H1 (cell line): ENCODE measurements around the gene PTPRD. TPM values are rescaled to one million over a fixed set of nuclear protein-coding genes. Genes with fewer than 3 reads are reported as not detected.

Experiments
- CTCF ChIA-PET: fragments of 300-600 bp; sonication (Branson Sonifier 250); formaldehyde crosslinking; loops from one replicate; lab custom pipeline; 2021; ENCODE audit not compliant: partially characterized antibody; lab: Charles Lee
- POLR2A ChIA-PET: fragments of 300-600 bp; sonication (Branson Sonifier 250); formaldehyde crosslinking; loops from one replicate; lab custom pipeline; 2021; ENCODE audit warnings: inconsistent platforms; ENCODE audit not compliant: partially characterized antibody; lab: Charles Lee
- DNase-seq, 2 experiments: peaks; one replicate each; pipeline versions ENCODE4 v3.0.0 to v3.0.0-alpha.2; 2010 to 2022; ENCODE audit warnings: low spot score in 2 of 2, low read depth in 1 of 2, mixed read lengths in 1 of 2
- FAIRE-seq: peaks from 2 replicates; lab custom pipeline; 2011; peaks lifted over from hg19 to GRCh38; lab: Jason Lieb, UNC
- H2AFZ ChIP-seq: 2 replicates; pipeline ENCODE4 v1.8.1; 2012; ENCODE audit warnings: low read length, inconsistent platforms
- H2AK5ac ChIP-seq: 2 replicates; pipeline ENCODE4 v1.6.1; 2013; ENCODE audit warnings: low read depth, low read length
- H2BK120ac ChIP-seq: replicated peaks from 2 replicates; pipeline ENCODE3; 2013; ENCODE audit warnings: low read depth, low read length, inconsistent platforms
- H2BK12ac ChIP-seq: 2 replicates; pipeline ENCODE4 v1.6.1; 2013; ENCODE audit warnings: low read depth, low read length
- H2BK15ac ChIP-seq: 2 replicates; pipeline ENCODE4 v1.6.1; 2013; ENCODE audit warnings: low read length
- H2BK20ac ChIP-seq: 2 replicates; pipeline ENCODE4 v1.6.1; 2013; ENCODE audit warnings: low read length
- H2BK5ac ChIP-seq: 2 replicates; pipeline ENCODE4 v1.6.1; 2013; ENCODE audit warnings: low read depth, low read length
- H3K14ac ChIP-seq: 2 replicates; pipeline ENCODE4 v1.6.1; 2013; ENCODE audit warnings: inconsistent platforms; ENCODE audit not compliant: insufficient read length
- H3K18ac ChIP-seq: 2 replicates; pipeline ENCODE4 v1.6.1; 2013; ENCODE audit warnings: low read length; ENCODE audit errors: extremely low read depth
- H3K23ac ChIP-seq: 2 replicates; pipeline ENCODE4 v1.6.1; 2013; ENCODE audit warnings: inconsistent platforms; ENCODE audit not compliant: insufficient read length
- H3K23me2 ChIP-seq: 2 replicates; pipeline ENCODE4 v1.6.1; 2013; ENCODE audit warnings: low read depth, low read length
- H3K27ac ChIP-seq: 2 replicates; pipeline ENCODE4 v1.6.1; 2011; ENCODE audit warnings: low read depth, low read length, inconsistent platforms
- H3K27me3 ChIP-seq, 4 experiments: replicated peaks in 1 of 4; 1 replicate in 1 of 4; 2 replicates in 3 of 4; pipeline versions ENCODE4 v1.6.1 to v1.8.1; 2011 to 2013; ENCODE audit warnings: low read length in 3 of 4, mild to moderate bottlenecking in 3 of 4, inconsistent platforms in 2 of 4, mixed read lengths in 2 of 4, moderate library complexity in 1 of 4; ENCODE audit not compliant: control insufficient read depth in 3 of 4, insufficient read depth in 3 of 4; ENCODE audit errors: extremely low read depth in 1 of 4
- H3K36me3 ChIP-seq, 4 experiments: 2 replicates each; pipeline versions ENCODE4 v1.6.1 to v1.8.1; 2011 to 2013; ENCODE audit warnings: mild to moderate bottlenecking in 4 of 4, low read length in 3 of 4, moderate library complexity in 2 of 4, control low read depth in 1 of 4, inconsistent platforms in 1 of 4; ENCODE audit not compliant: insufficient read depth in 4 of 4, control insufficient read depth in 2 of 4
- H3K4ac ChIP-seq: replicated peaks from 2 replicates; pipeline ENCODE3; 2013; ENCODE audit warnings: low read length, low read depth, mixed read lengths, inconsistent platforms; ENCODE audit not compliant: insufficient read length
- H3K4me1 ChIP-seq, 4 experiments: replicated peaks in 1 of 4; 1 replicate in 1 of 4; 2 replicates in 3 of 4; pipeline versions ENCODE4 v1.6.1 to v1.8.1; 2011 to 2013; ENCODE audit warnings: low read length in 3 of 4, inconsistent platforms in 2 of 4, mixed read lengths in 1 of 4; ENCODE audit not compliant: insufficient read depth in 4 of 4, control insufficient read depth in 3 of 4
- H3K4me2 ChIP-seq, 2 experiments: 2 replicates each; pipeline versions ENCODE4 v1.6.1 to v1.8.1; 2011 to 2013; ENCODE audit warnings: low read depth in 2 of 2, low read length in 2 of 2, control low read depth in 1 of 2, inconsistent platforms in 1 of 2, mild to moderate bottlenecking in 1 of 2; ENCODE audit not compliant: insufficient read depth in 1 of 2
- H3K4me3 ChIP-seq, 4 experiments: fragments of 200-600, 300-600 bp in 1 of 4; sonication (generic), shearing (Covaris generic), sonication (Bioruptor Twin) in 1 of 4; 2 replicates each; pipeline versions ENCODE4 v1.5.1 to v1.8.1; 2011 to 2016; ENCODE audit warnings: low read length in 4 of 4, low read depth in 3 of 4, control low read depth in 2 of 4, inconsistent platforms in 2 of 4, mild to moderate bottlenecking in 2 of 4, mixed read lengths in 1 of 4, moderate library complexity in 1 of 4; ENCODE audit not compliant: insufficient read depth in 2 of 4; ENCODE audit errors: extremely low read depth in 1 of 4
- H3K56ac ChIP-seq: replicated peaks from 2 replicates; pipeline ENCODE3; 2013; ENCODE audit warnings: low read depth, mild to moderate bottlenecking, mixed read lengths, low read length, inconsistent platforms; ENCODE audit not compliant: insufficient read length
- H3K79me1 ChIP-seq: 2 replicates; pipeline ENCODE4 v1.6.1; 2013; ENCODE audit warnings: low read depth, low read length, control low read depth
- H3K79me2 ChIP-seq, 2 experiments: 2 replicates each; pipeline versions ENCODE4 v1.6.1 to v1.8.1; 2012 to 2013; ENCODE audit warnings: low read length in 2 of 2, mild to moderate bottlenecking in 2 of 2, inconsistent platforms in 1 of 2; ENCODE audit not compliant: insufficient read depth in 2 of 2, control insufficient read depth in 1 of 2
- H3K9ac ChIP-seq, 4 experiments: replicated peaks in 1 of 4; 1 replicate in 1 of 4; 2 replicates in 3 of 4; pipeline versions ENCODE4 v1.6.1 to v1.8.1; 2011 to 2013; ENCODE audit warnings: low read depth in 3 of 4, low read length in 3 of 4, control low read depth in 2 of 4, mild to moderate bottlenecking in 2 of 4, moderate library complexity in 2 of 4, inconsistent platforms in 1 of 4; ENCODE audit errors: extremely low read depth in 1 of 4
- H3K9me3 ChIP-seq, 2 experiments: 2 replicates each; pipeline versions ENCODE4 v1.6.1 to v1.8.1; 2012 to 2013; ENCODE audit warnings: mild to moderate bottlenecking in 2 of 2, moderate library complexity in 2 of 2, control low read depth in 1 of 2, inconsistent platforms in 1 of 2, low read depth in 1 of 2, low read length in 1 of 2, mixed read lengths in 1 of 2; ENCODE audit not compliant: insufficient read depth in 2 of 2
- H4K20me1 ChIP-seq, 2 experiments: replicated peaks in 1 of 2; 2 replicates each; pipeline versions ENCODE3 to v1.8.1; 2011 to 2013; ENCODE audit warnings: inconsistent platforms in 2 of 2, low read length in 2 of 2, mild to moderate bottlenecking in 1 of 2; ENCODE audit not compliant: insufficient read depth in 2 of 2, control insufficient read depth in 1 of 2
- H4K5ac ChIP-seq: 2 replicates; pipeline ENCODE4 v1.6.1; 2013; ENCODE audit warnings: low read length, low read depth, mixed read lengths, inconsistent platforms; ENCODE audit not compliant: insufficient read length
- H4K8ac ChIP-seq: 2 replicates; pipeline ENCODE4 v1.8.0; 2013; ENCODE audit warnings: mild to moderate bottlenecking, moderate library complexity, low read length, inconsistent platforms; ENCODE audit not compliant: insufficient read depth; ENCODE audit errors: extremely low read depth
- H4K91ac ChIP-seq: replicated peaks from 2 replicates; pipeline ENCODE3; 2013; ENCODE audit warnings: low read length, mixed read lengths, inconsistent platforms; ENCODE audit not compliant: insufficient read length
- WGBS, 2 experiments: shearing (Covaris generic) in 1 of 2; methylation state at CpG; one replicate each; pipeline versions ENCODE4 v1.1.6 to v1.1.7; 2013 to 2015; ENCODE audit warnings: low lambda C conversion rate in 2 of 2, mixed read lengths in 2 of 2, inconsistent platforms in 1 of 2, low coverage in 1 of 2, missing lambda C conversion rate in 1 of 2; ENCODE audit not compliant: insufficient replicate concordance in 2 of 2, insufficient coverage in 1 of 2, insufficient read length in 1 of 2; ENCODE audit errors: extremely low coverage in 1 of 2, missing lambda C conversion rate in 1 of 2; 5-methylcytosine and 5-hydroxymethylcytosine counted together
- polyA plus RNA-seq, 7 experiments: library from polyadenylated mRNA; depleted of rRNA in 3 of 7; stranded (reverse) in 5 of 7; unstranded in 2 of 7; fragments of >200 nt in 5 of 7; fragments of 200-250 nt in 2 of 7; gene quantifications; 1 replicate in 5 of 7; 2 replicates in 1 of 7; 4 replicates in 1 of 7; pipeline versions ENCODE4 v1.2.1 to v1.2.3, GENCODE V29; 2011 to 2013; ENCODE audit warnings: missing spikeins in 2 of 7, mixed read lengths in 2 of 7
- total RNA-seq: library from RNA; stranded (reverse); fragmentation: NEBNext Ultra II Directional; extraction: Animal tissue kit (Norgen Biotek cat#: 25700); gene quantifications from 2 replicates; pipeline ENCODE4 v1.2.1, GENCODE V29; 2021
- TF ChIP-seq, protein P1 (sequence below): fragments of 300-600 bp; sonication (generic); IDR thresholded peaks from 2 replicates; pipeline ENCODE4 v1.7.1; 2012; ENCODE audit warnings: low read length, moderate library complexity, mild to moderate bottlenecking, inconsistent platforms; ENCODE audit not compliant: insufficient replicate concordance

PTPRD gene
- total and polyA plus RNA-seq, 2 of the 8 experiments (the other 6 are each of a cell fraction or from before 2014, with no cell fraction given) = 17.2 to 77.0 TPM

DNA sequence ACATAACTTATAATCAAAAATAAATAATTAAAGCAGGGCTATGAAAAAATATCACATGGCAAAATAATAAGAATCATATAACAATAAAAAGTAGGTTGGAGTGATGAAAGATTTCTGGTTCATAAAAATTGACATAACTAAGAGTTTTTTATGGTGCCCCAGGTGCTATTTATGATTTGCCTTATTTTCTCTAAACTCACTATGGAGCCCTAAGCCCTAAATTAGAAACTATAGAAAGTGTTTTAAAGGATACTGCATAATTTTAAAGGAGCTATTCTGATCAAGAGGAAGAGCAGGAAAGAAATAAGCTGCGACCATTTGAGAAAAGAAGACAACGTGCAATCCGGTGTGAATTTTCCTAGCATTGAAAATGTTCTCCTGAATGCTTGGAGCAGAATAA is 2178.2 kb downstream of the PTPRD start:
- Histone ChIP-seq H3K79me2 (no peaks in the 10 kb centered on the region), H3K36me3 (no peaks in the 10 kb centered on the region), H4K5ac (no peak overlapping the region), H3K18ac (no peak overlapping the region), H4K20me1 (no peaks in the 10 kb centered on the region), H2BK20ac (no peak overlapping the region), H2BK5ac (no peak overlapping the region), H2BK12ac (no peak overlapping the region), H3K23ac (no peak overlapping the region), H3K4me1 (no peaks in the 10 kb centered on the region; a peak in 1 of 7 replicates), H3K4ac (no peak overlapping the region), H2AK5ac (no peak overlapping the region), H4K8ac (no peak overlapping the region), H4K91ac (no peak overlapping the region), H3K56ac (no peak overlapping the region), H3K9ac (no peak overlapping the region), H3K14ac (no peak overlapping the region), H3K4me3 (no peak overlapping the region), H3K9me3 (no peaks in the 10 kb centered on the region), H3K79me1 (no peaks in the 10 kb centered on the region), H3K27ac (no peak overlapping the region), H3K4me2 (no peak overlapping the region), H2BK15ac (no peak overlapping the region), H2AFZ (no peak overlapping the region), H2BK120ac (no peak overlapping the region), H3K27me3 (no peaks in the 10 kb centered on the region), H3K23me2 (no peaks in the 10 kb centered on the region)
- CTCF ChIA-PET = no interaction called here
- POLR2A ChIA-PET = no interaction called here
- 93% methylated on average over 3 of the region's 3 CpGs; no CpG with 5 or more reads in 1 of the 2 experiments for WGBS, 2 experiments
- DNase-seq (no peak), FAIRE-seq (no peak)
- TF ChIP-seq, protein P1, sequence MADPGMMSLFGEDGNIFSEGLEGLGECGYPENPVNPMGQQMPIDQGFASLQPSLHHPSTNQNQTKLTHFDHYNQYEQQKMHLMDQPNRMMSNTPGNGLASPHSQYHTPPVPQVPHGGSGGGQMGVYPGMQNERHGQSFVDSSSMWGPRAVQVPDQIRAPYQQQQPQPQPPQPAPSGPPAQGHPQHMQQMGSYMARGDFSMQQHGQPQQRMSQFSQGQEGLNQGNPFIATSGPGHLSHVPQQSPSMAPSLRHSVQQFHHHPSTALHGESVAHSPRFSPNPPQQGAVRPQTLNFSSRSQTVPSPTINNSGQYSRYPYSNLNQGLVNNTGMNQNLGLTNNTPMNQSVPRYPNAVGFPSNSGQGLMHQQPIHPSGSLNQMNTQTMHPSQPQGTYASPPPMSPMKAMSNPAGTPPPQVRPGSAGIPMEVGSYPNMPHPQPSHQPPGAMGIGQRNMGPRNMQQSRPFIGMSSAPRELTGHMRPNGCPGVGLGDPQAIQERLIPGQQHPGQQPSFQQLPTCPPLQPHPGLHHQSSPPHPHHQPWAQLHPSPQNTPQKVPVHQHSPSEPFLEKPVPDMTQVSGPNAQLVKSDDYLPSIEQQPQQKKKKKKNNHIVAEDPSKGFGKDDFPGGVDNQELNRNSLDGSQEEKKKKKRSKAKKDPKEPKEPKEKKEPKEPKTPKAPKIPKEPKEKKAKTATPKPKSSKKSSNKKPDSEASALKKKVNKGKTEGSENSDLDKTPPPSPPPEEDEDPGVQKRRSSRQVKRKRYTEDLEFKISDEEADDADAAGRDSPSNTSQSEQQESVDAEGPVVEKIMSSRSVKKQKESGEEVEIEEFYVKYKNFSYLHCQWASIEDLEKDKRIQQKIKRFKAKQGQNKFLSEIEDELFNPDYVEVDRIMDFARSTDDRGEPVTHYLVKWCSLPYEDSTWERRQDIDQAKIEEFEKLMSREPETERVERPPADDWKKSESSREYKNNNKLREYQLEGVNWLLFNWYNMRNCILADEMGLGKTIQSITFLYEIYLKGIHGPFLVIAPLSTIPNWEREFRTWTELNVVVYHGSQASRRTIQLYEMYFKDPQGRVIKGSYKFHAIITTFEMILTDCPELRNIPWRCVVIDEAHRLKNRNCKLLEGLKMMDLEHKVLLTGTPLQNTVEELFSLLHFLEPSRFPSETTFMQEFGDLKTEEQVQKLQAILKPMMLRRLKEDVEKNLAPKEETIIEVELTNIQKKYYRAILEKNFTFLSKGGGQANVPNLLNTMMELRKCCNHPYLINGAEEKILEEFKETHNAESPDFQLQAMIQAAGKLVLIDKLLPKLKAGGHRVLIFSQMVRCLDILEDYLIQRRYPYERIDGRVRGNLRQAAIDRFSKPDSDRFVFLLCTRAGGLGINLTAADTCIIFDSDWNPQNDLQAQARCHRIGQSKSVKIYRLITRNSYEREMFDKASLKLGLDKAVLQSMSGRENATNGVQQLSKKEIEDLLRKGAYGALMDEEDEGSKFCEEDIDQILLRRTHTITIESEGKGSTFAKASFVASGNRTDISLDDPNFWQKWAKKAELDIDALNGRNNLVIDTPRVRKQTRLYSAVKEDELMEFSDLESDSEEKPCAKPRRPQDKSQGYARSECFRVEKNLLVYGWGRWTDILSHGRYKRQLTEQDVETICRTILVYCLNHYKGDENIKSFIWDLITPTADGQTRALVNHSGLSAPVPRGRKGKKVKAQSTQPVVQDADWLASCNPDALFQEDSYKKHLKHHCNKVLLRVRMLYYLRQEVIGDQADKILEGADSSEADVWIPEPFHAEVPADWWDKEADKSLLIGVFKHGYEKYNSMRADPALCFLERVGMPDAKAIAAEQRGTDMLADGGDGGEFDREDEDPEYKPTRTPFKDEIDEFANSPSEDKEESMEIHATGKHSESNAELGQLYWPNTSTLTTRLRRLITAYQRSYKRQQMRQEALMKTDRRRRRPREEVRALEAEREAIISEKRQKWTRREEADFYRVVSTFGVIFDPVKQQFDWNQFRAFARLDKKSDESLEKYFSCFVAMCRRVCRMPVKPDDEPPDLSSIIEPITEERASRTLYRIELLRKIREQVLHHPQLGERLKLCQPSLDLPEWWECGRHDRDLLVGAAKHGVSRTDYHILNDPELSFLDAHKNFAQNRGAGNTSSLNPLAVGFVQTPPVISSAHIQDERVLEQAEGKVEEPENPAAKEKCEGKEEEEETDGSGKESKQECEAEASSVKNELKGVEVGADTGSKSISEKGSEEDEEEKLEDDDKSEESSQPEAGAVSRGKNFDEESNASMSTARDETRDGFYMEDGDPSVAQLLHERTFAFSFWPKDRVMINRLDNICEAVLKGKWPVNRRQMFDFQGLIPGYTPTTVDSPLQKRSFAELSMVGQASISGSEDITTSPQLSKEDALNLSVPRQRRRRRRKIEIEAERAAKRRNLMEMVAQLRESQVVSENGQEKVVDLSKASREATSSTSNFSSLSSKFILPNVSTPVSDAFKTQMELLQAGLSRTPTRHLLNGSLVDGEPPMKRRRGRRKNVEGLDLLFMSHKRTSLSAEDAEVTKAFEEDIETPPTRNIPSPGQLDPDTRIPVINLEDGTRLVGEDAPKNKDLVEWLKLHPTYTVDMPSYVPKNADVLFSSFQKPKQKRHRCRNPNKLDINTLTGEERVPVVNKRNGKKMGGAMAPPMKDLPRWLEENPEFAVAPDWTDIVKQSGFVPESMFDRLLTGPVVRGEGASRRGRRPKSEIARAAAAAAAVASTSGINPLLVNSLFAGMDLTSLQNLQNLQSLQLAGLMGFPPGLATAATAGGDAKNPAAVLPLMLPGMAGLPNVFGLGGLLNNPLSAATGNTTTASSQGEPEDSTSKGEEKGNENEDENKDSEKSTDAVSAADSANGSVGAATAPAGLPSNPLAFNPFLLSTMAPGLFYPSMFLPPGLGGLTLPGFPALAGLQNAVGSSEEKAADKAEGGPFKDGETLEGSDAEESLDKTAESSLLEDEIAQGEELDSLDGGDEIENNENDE = no peak
